Thoracic aorta (tissue), 2 donors: ENCODE data around the gene RSL1D1. TPM values are rescaled to one million over a fixed set of nuclear protein-coding genes. Genes with fewer than 3 reads are reported as not detected.

Experiments used
- ATAC-seq: fragments of 150-250 bp; one replicate; pipeline ENCODE4 v1.8.0; 2017; ENCODE audit warnings: low read depth; ENCODE audit not compliant: insufficient number of reproducible peaks, low FRiP score
- DNase-seq: peaks from one replicate; pipeline ENCODE4 v3.0.0-alpha.2; 2020; ENCODE audit warnings: low spot score
- H3K27ac ChIP-seq, 2 donors: fragments of 200-600 bp; sonication (generic); 1 replicate in 1 of 2; 2 replicates in 1 of 2; pipeline ENCODE4 v1.5.1; 2016; ENCODE audit warnings: mild to moderate bottlenecking in 2 of 2, moderate library complexity in 2 of 2
- H3K27me3 ChIP-seq: fragments of 200-600 bp; sonication (generic); replicated peaks from 2 replicates; pipeline ENCODE4 v1.6.0; 2016; ENCODE audit warnings: mild to moderate bottlenecking; ENCODE audit not compliant: insufficient read depth
- H3K36me3 ChIP-seq: fragments of 200-600 bp; sonication (generic); one replicate; pipeline ENCODE4 v1.5.1; 2016
- H3K4me1 ChIP-seq, 2 donors: fragments of 200-600 bp; sonication (generic); 1 replicate in 1 of 2; 2 replicates in 1 of 2; pipeline versions ENCODE4 v1.5.1 to v1.6.0; 2016; ENCODE audit warnings: low read depth in 2 of 2, mild to moderate bottlenecking in 1 of 2; ENCODE audit not compliant: control insufficient read depth in 1 of 2
- H3K4me3 ChIP-seq: fragments of 200-600 bp; sonication (generic); 2 replicates; pipeline ENCODE4 v1.5.1; 2016; ENCODE audit warnings: mild to moderate bottlenecking
- H3K9me3 ChIP-seq: fragments of 200-600 bp; sonication (generic); 2 replicates; pipeline ENCODE4 v1.5.1; 2016
- total RNA-seq, 2 donors: library from RNA; depleted of rRNA; stranded (reverse); fragments of >200 nt; gene quantifications; one replicate each; pipeline versions ENCODE4 v1.1.0 to v1.2.3, GENCODE V29; 2016
- TF ChIP-seq, protein P1 (sequence below): fragments of 200-600 bp; sonication (generic); IDR thresholded peaks from one replicate; pipeline ENCODE4 v1.5.1; 2019; ENCODE audit warnings: antibody characterized with exemption

Gene RSL1D1
- total RNA-seq, 2 donors from 2014 or later, result 51.2 to 184 TPM

DNA sequence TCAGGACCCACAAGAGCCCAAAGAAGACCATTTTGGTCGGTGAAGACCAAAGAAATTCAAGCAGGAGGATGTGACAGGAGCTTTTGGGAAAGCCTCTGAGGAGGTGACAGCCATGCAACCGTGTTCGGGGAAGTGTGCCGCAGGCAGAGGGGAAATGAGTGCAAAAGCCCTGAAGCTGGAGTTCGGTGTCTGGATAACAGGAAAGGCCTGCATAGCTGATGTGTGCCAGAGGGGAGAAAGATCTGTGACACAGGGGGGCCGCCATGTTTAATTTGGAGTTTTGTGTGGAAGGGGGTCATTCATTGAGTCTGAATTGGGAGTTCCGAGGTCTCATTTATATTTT lies 53.4 kb downstream of the RSL1D1 start:
- TF ChIP-seq, protein P1, sequence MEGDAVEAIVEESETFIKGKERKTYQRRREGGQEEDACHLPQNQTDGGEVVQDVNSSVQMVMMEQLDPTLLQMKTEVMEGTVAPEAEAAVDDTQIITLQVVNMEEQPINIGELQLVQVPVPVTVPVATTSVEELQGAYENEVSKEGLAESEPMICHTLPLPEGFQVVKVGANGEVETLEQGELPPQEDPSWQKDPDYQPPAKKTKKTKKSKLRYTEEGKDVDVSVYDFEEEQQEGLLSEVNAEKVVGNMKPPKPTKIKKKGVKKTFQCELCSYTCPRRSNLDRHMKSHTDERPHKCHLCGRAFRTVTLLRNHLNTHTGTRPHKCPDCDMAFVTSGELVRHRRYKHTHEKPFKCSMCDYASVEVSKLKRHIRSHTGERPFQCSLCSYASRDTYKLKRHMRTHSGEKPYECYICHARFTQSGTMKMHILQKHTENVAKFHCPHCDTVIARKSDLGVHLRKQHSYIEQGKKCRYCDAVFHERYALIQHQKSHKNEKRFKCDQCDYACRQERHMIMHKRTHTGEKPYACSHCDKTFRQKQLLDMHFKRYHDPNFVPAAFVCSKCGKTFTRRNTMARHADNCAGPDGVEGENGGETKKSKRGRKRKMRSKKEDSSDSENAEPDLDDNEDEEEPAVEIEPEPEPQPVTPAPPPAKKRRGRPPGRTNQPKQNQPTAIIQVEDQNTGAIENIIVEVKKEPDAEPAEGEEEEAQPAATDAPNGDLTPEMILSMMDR, result no peak
- Histone ChIP-seq H3K27me3 (no peaks in the 10 kb centered on the region), H3K9me3 (no peaks in the 10 kb centered on the region), H3K27ac (peak overlapping the region; percentile 99 to 100), H3K4me3 (peak overlapping the region; percentile 90), H3K4me1 (peaks cover 44 to 58% of the 10 kb centered on the region in 2 donors), H3K36me3 (no peaks in the 10 kb centered on the region)
- ATAC-seq (no peak), DNase-seq (no peak)

DNA sequence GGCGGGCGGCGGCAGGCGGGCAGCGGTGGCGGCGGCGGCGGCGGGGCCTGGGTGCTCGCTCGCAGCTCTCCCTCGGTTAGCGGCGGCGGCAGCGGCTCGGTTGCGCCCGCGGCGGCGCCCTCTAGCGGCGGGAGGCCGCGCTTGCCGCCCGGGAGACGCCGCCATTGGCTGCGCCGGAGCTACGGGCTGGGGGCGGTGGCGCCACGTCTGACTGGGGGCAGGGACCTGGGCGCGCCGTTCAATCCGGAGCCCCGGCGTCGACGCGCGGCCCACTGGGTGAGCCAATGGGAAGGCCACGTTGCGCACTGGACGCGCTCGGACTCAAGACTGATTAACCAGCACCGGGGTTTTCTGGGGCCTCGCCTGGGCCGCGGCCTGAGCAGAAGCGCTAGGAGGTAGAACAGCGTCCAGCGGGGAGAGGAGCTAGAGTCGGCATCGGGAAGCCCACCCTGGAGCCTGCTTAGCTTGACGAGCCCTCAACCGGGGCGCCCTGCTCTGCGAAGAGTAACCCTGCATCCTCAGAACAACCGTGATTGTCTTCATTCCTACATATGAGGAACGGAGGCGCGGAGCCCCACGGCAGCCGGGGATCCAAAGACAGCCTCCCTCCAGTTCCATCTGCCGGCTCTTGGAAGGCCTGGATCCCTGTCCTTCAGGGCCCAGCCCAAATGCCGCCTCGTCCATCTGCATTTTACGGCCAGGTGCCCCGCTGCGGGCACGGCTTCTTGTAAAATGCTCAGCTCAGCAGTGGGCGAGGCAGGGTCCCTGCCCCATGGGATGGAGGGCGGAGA lies 54.0 kb downstream of the RSL1D1 start, which contains the start of gene ZC3H7A:
Gene ZC3H7A (minus strand): TSS at position 93 of the 791 bp plus-strand sequence. CDS start 14,904 bp downstream, outside the sequence.
- no peaks in the 10 kb centered on the region for H3K27me3 ChIP-seq
- TF ChIP-seq, protein P1, result peak; percentile 73
- ATAC-seq (peak; percentile 83), DNase-seq (peak; percentile 90)
- no peaks in the 10 kb centered on the region for H3K36me3 ChIP-seq
- H3K27ac ChIP-seq, result peak within 1 kb of the TSS; percentile 99 to 100
- H3K4me3 ChIP-seq, result peak within 1 kb of the TSS; percentile 90
- no peaks in the 10 kb centered on the region for H3K9me3 ChIP-seq
- H3K4me1 ChIP-seq, result peaks cover 50 to 64% of the 10 kb centered on the region in 2 donors

DNA sequence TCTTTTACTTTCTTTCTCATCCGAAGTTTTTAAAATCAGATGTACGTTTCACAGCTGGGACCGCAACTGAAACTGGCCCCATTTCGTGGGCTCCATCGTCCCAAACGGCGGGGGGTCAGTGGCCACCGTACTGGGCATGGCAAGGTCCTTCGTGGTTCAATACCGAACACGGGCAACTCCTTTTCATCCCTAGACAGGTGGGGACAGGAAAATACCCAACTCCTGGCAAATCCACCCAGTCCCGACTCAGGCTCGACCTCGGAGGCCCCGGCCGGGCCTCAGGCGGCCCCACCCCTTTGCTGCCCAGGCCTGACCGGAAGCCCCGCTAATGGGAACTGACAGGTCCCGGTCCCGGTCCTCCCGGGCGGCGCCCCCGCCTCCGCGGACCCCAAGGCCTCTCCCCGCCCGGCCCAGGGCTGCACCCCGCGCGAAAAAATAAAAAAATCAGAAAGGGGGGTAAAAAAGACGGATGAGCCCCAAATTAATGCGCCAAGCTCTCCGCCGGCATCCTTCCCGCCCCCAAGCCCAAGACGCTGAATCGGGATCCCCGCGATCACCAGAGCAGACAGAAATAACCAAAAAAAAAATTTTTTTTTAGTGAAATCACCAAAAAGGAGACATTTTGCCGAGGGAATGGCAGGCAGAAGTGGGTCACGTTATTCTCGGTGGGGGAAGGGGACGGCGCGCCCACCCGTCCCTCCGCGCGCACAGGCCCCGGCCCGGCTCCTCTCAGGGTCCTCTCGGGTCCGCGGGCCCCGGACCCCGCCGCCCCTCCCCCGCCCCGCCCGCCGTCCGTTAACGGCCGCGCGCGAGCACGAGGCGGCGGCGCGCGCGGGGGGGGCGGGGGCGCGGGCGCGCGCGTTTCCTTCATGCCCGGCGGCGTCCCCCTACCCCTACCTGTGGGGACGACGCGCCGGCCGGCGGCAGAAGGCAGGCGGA lies 54.8 kb downstream of the RSL1D1 start:
- ATAC-seq (peak; percentile 44), DNase-seq (no peak)
- H3K27me3 ChIP-seq, result no peaks in the 10 kb centered on the region
- peaks cover 54 to 73% of the 10 kb centered on the region in 2 donors for H3K4me1 ChIP-seq
- TF ChIP-seq, protein P1, result no peak
- H3K4me3 ChIP-seq, result peak overlapping the region; percentile 90
- peak overlapping the region; percentile 97 to 98 for H3K27ac ChIP-seq
- H3K36me3 ChIP-seq, result no peaks in the 10 kb centered on the region
- no peaks in the 10 kb centered on the region for H3K9me3 ChIP-seq

DNA sequence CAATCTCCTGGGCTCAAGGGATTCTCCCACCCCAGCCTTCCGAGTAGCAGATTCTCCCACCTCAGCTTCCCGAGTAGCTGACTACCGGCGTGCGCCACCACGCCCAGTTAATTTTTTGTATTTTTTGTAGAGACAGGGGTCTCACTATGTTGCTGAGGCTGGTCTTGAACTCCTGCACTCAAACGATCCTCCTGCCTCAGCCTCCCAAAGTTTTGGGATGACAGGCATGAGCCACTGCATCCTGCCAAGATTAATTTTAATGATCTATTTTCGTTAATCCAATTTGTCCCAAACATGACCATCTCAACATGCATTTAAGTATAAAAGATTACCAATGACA lies 55.5 kb downstream of the RSL1D1 start:
- ATAC-seq, result no peak
- TF ChIP-seq, protein P1, result no peak
- Histone ChIP-seq H3K4me1 (peaks cover 57 to 79% of the 10 kb centered on the region in 2 donors), H3K4me3 (peak overlapping the region; percentile 90), H3K36me3 (no peaks in the 10 kb centered on the region), H3K27me3 (no peaks in the 10 kb centered on the region), H3K9me3 (no peaks in the 10 kb centered on the region), H3K27ac (peak overlapping the region; percentile 97 to 98)
- no peak for DNase-seq
